GM11168 (cell line): Measurements from ENCODE around the gene ZNF337.

Experiments
- in situ Hi-C: fragments of 300-500 bp; cut with MboI; formaldehyde crosslinking; loops from one replicate; pipeline ENCODE4 v1.12.0; 2022; ENCODE audit warnings: low sequenced_read_pairs; ENCODE audit not compliant: unreplicated experiment

Gene ZNF337

DNA sequence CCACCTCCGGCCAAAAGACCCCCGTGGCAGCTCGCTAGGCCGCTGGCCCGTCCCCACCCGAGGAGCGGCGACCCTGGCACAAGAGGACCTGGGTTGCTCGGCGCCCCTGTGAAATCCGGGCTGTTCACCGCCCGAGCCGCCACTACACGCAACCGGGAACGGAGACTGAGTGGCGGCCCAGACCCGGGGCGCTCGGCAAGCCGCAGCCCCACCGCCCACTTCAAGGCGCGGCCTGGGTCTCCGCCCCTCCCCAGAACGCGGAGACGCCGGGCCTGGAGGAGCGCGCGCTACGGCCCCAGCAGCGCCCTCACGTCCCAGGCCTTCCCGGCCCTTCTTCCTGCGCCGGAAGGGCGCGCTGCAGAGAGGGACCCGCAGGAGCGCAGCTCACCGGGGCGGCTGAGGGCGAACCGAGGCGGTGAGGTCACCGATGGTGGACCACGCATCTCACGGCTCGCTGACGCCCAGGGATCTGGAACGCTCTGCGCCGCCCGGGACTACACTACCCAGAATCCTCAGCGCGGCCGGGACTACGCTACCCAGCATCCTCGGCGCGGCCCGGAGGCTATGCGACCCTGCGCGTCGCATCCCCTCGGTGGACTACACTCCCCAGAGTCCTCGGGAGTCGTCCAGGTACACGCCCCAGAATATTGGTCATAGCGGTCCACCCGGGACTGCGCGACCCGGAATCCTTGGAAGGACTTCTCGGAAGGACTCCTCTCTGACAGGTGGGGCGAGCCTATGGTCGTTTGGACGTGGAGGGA, at the start of gene ZNF337:
TSS of gene ZNF337 (minus strand) at position 483 of the 761 bp plus-strand sequence. CDS start 10,436 bp downstream, outside the sequence.
- in situ Hi-C loops = no loop called here

GRCh38 chr20:25745738-25746137, 49.1 kb upstream of the ZNF337 start:
- in situ Hi-C loops = no loop called here

GRCh38 chr20:25745100-25745499, 48.4 kb upstream of the ZNF337 start:
- in situ Hi-C loops = no loop called here

DNA sequence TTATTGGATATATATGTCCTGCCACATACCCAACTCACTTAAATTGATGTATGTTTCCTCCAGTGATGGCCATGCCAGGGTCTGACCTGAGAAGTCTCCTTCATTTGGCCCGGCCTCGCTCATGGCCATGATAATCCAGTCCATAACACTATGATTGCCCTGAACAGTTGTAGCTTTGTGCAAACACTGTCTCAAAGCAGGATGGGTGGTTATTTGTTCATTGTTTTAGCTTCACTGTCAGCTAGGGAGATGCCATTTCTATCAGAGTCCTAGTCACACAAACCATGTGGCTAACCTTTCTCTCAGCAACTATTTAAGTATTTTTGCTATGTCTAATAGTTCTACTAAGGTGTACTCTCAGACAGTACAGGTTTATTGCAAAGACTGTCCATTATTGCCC, 47.6 kb upstream of the ZNF337 start:
- in situ Hi-C loops = no loop called here

DNA sequence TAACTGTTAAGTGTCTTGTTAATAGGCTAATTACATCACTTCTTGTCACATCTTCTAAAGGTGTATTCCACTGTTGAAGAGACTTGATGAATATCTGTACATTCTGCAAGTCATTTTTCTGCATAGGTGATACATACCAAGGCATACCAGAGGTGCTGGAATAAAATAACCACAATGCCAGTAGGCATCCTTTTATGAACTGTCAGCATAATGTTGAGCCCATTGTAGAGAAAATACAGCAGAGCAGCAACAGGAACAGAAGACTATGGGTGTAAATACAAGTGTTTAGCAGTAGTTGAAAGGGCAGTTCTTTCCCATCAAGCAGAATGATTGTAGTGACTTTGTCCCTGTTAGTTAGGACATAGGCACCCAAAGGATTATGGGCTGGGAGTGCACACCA, 44.4 kb upstream of the ZNF337 start:
- in situ Hi-C loops = no loop called here

- in situ Hi-C loops = no loop called here
Observed at GRCh38 chr20:25739615-25740320, 43.1 kb upstream of the ZNF337 start.

GRCh38 chr20:25738198-25738597, 41.5 kb upstream of the ZNF337 start:
- in situ Hi-C loops = no loop called here

DNA sequence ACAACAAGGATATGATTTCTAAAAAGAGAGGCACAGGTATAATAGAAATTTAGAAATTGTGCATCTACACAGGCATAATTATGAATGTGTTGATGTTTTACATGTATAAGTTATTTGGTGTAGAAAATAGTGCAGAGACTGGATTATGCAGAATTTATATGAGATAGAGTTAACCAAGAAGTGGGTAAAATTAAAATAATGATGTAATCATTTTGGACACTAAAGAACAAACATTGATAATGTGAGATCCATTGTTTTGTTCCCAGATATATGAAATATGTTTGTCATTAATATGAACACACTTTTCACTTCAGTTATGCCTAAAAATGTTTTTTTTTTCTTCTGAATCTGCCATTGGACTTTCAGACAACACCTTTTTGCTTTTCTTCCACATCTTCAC, 37.2 kb upstream of the ZNF337 start:
- in situ Hi-C loops = no loop called here

DNA sequence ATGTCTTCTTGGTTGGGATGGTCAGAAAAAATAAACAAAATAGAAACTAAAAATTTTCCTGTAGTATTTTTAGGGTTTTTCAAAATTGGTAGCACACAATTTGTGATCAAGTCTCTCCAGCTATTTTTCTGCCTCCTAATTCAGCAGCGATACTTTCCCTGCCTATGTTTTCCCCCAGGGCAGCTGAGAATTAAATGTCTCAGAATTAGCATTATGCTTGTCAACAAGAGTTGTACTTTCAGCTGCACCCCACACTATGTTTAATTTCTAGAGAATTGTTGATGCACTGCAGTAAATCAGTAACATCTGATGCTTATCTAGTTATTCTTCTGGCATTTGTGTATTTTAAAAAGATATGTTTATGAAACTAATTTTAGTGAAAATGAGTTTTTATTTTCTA, 34.2 kb upstream of the ZNF337 start:
- in situ Hi-C loops = no loop called here

DNA sequence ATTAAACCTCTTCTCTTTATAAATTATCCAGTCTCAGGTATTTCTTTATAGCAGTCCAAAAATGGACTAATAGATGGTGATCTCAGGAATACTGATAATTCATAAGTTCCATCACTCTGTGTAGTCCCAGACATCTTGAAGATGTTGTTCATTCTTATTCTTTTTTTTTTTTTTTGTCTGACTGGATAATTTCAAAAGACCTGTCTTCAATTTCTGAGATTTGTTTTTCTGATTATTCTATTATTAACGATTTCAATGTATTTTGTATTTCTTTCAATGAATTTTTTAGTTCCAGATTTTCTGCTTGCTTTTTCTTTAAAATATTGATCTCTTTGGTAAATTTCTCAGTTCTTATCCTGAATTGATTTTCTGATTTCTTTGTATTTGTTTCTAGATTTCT, 29.7 kb upstream of the ZNF337 start:
- in situ Hi-C loops = no loop called here

DNA sequence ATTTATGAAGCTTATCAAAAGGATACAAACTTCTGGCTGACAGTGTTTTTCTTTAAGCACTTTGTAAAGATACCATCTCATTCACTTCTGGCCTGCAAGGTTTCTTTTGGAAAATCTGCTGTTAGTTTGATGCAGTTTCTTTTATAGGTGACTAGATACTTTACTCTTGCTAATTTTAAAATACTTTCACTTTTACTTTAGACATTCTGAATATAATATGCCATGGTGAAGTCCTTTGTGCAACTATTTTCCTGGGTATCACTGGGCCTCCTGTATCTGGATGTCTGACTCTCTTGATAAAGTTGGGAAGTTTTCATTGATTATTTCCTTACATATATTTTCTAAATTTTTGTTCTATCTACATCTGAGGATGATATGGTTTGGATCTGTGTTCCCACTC, 29.0 kb upstream of the ZNF337 start:
- in situ Hi-C loops = no loop called here

DNA sequence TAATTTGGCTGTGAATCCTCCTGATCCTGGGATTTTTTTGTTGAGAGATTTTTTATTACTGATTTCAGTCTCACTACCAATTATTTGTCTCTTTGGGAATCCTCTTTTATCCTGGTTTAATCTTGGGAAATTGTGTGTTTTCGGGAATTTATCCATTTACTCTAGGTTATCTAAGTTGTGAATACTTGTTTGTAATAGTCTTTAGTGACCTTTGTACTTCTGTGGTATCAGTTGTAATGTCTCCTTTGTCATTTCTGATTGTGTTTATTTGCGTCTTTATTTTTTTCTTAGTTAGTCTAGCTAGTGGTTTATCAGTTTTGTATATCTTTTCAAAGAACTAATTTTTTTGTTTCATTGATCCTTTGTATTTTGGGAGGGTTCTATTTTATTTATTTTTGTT, 27.3 kb upstream of the ZNF337 start:
- in situ Hi-C loops = loop anchor here (25.0 kb wide), 1 partner anchor 138 kb away; no protein-coding TSS in a partner anchor

- in situ Hi-C loops = loop anchor here (25.0 kb wide), 1 partner anchor 142 kb away; no protein-coding TSS in a partner anchor
Observed at GRCh38 chr20:25720285-25720684, 23.6 kb upstream of the ZNF337 start.

GRCh38 chr20:25718896-25719809, 22.5 kb upstream of the ZNF337 start:
- in situ Hi-C loops = loop anchor here (25.0 kb wide), 1 partner anchor 143 kb away; no protein-coding TSS in a partner anchor

DNA sequence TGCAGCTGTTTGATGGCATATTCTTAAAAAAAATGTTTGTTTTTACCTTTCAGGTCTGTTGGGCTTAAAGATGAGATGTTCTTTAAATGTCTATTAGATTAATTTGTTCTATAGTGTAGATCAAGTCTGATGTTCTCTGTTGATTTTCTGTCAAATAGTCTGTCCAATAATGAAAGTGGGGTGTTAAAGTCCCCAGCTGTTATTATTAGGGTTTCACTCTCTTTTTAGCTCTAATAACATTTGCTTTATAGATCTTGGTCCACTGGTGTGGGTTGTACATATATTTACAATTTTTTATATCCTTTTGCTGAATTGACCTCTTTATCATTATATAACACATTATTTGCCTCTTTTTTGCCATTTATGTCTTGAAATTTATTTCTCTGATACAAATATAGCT, 11.0 kb upstream of the ZNF337 start:
- in situ Hi-C loops = loop anchor here (25.0 kb wide), 1 partner anchor 155 kb away; no protein-coding TSS in a partner anchor

GRCh38 chr20:25706793-25707192, 10.1 kb upstream of the ZNF337 start:
- in situ Hi-C loops = loop anchor here (25.0 kb wide), 1 partner anchor 156 kb away; no protein-coding TSS in a partner anchor

- in situ Hi-C loops = loop anchor here (25.0 kb wide), 1 partner anchor 156 kb away; no protein-coding TSS in a partner anchor
Observed at GRCh38 chr20:25705830-25706351, 9.2 kb upstream of the ZNF337 start.

- in situ Hi-C loops = loop anchor here (25.0 kb wide), 1 partner anchor 158 kb away; no protein-coding TSS in a partner anchor
Observed at GRCh38 chr20:25704303-25704702, 7.7 kb upstream of the ZNF337 start.

GRCh38 chr20:25700835-25701234, 4.2 kb upstream of the ZNF337 start:
- in situ Hi-C loops = loop anchor here (25.0 kb wide), 1 partner anchor 161 kb away; no protein-coding TSS in a partner anchor

DNA sequence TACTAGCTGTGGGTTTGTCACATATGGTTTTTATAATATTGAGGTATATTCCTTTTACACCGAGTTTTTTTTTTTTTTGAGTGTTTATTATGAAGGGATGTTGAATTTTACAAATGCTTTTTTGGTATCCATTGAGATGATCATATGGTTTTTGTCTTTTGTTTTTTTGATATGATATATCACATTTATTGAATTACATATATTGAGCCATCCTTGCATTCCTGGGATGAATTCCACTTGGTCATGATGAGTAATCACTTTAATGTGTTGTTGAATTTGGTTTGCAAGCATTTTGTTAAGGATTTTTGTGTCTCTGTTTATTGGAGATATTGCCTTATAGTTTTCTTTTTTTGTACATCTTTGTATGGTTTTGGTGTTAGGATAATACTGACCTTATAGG, 3.3 kb upstream of the ZNF337 start:
- in situ Hi-C loops = loop anchor here (25.0 kb wide), 1 partner anchor 162 kb away; no protein-coding TSS in a partner anchor
